H1 (cell line): ENCODE data around the gene OR51A4. TPM values are rescaled to one million over a fixed set of nuclear protein-coding genes. Genes with fewer than 3 reads are reported as not detected.

ENCODE experiments used
- polyA plus RNA-seq, 7 experiments: library from polyadenylated mRNA; depleted of rRNA in 3 of 7; stranded (reverse) in 5 of 7; unstranded in 2 of 7; fragments of >200 nt in 5 of 7; fragments of 200-250 nt in 2 of 7; gene quantifications; 1 replicate in 5 of 7; 2 replicates in 1 of 7; 4 replicates in 1 of 7; pipeline versions ENCODE4 v1.2.1 to v1.2.3, GENCODE V29; 2011 to 2013; ENCODE audit warnings: missing spikeins in 2 of 7, mixed read lengths in 2 of 7
- total RNA-seq: library from RNA; stranded (reverse); fragmentation: NEBNext Ultra II Directional; extraction: Animal tissue kit (Norgen Biotek cat#: 25700); gene quantifications from 2 replicates; pipeline ENCODE4 v1.2.1, GENCODE V29; 2021

Gene OR51A4
- total and polyA plus RNA-seq, 2 of the 8 experiments (the other 6 are each of a cell fraction or from before 2014, with no cell fraction given), result not detected

Other genes starting within 250 kb of the OR51A4 start
- not detected in 2 replicates for gene OR51E2, start 249.8 kb downstream of the OR51A4 start, total RNA-seq
- gene OR51E2, start 249.8 kb downstream of the OR51A4 start, polyA plus RNA-seq (2011; rRNA removed), result not detected in 2 replicates
- gene MMP26, start 242.8 kb downstream of the OR51A4 start, total RNA-seq, result not detected in 2 replicates
- 0.06 TPM in 1 of 2 replicates, not detected in the other for gene MMP26, start 242.8 kb downstream of the OR51A4 start, polyA plus RNA-seq (2011; rRNA removed)
- not detected in 2 replicates for gene OR51F1, start 177.7 kb downstream of the OR51A4 start, total RNA-seq
- not detected in 2 replicates for gene OR51F1, start 177.7 kb downstream of the OR51A4 start, polyA plus RNA-seq (2011; rRNA removed)
- not detected in 2 replicates for gene OR52R1, start 143.2 kb downstream of the OR51A4 start, total RNA-seq
- not detected in 2 replicates for gene OR52R1, start 143.2 kb downstream of the OR51A4 start, polyA plus RNA-seq (2011; rRNA removed)
- gene OR51F2, start 126.3 kb downstream of the OR51A4 start, total RNA-seq, result not detected in 2 replicates
- 0.09 and 0.15 TPM in 2 replicates for gene OR51F2, start 126.3 kb downstream of the OR51A4 start, polyA plus RNA-seq (2011; rRNA removed)
- gene OR51S1, start 98.4 kb downstream of the OR51A4 start, total RNA-seq, result not detected in 2 replicates
- gene OR51S1, start 98.4 kb downstream of the OR51A4 start, polyA plus RNA-seq (2011; rRNA removed), result not detected in 2 replicates
- gene OR51T1, start 65.7 kb downstream of the OR51A4 start, total RNA-seq, result not detected in 2 replicates
- gene OR51T1, start 65.7 kb downstream of the OR51A4 start, polyA plus RNA-seq (2011; rRNA removed), result not detected in 2 replicates
- not detected in 2 replicates for gene OR51A7, start 43.8 kb downstream of the OR51A4 start, total RNA-seq
- not detected in 2 replicates for gene OR51A7, start 43.8 kb downstream of the OR51A4 start, polyA plus RNA-seq (2011; rRNA removed)
- not detected in 2 replicates for gene OR51G2, start 28.3 kb downstream of the OR51A4 start, total RNA-seq
- gene OR51G2, start 28.3 kb downstream of the OR51A4 start, polyA plus RNA-seq (2011; rRNA removed), result not detected in 2 replicates
- gene OR51G1, start 23.3 kb downstream of the OR51A4 start, total RNA-seq, result not detected in 2 replicates
- not detected in 2 replicates for gene OR51G1, start 23.3 kb downstream of the OR51A4 start, polyA plus RNA-seq (2011; rRNA removed)
- gene OR51A2, start 8.1 kb upstream of the OR51A4 start, total RNA-seq, result not detected in 2 replicates
- gene OR51A2, start 8.1 kb upstream of the OR51A4 start, polyA plus RNA-seq (2011; rRNA removed), result not detected in 2 replicates
- not detected in 2 replicates for gene OR51L1, start 47.2 kb upstream of the OR51A4 start, total RNA-seq
- not detected in 2 replicates for gene OR51L1, start 47.2 kb upstream of the OR51A4 start, polyA plus RNA-seq (2011; rRNA removed)
- gene OR52J3, start 98.9 kb upstream of the OR51A4 start, total RNA-seq, result not detected in 2 replicates
- not detected in 2 replicates for gene OR52J3, start 98.9 kb upstream of the OR51A4 start, polyA plus RNA-seq (2011; rRNA removed)
- not detected in 2 replicates for gene OR52E2, start 112.0 kb upstream of the OR51A4 start, total RNA-seq
- not detected in 2 replicates for gene OR52E2, start 112.0 kb upstream of the OR51A4 start, polyA plus RNA-seq (2011; rRNA removed)
- not detected in 2 replicates for gene OR52E1, start 122.0 kb upstream of the OR51A4 start, total RNA-seq
- not detected in 2 replicates for gene OR52E1, start 122.0 kb upstream of the OR51A4 start, polyA plus RNA-seq (2011; rRNA removed)
- 0.11 TPM in 1 of 2 replicates, not detected in the other for gene OR52A5, start 190.8 kb upstream of the OR51A4 start, total RNA-seq
- gene OR52A5, start 190.8 kb upstream of the OR51A4 start, polyA plus RNA-seq (2011; rRNA removed), result 0.02 TPM in 2 replicates
- gene OR52A1, start 207.2 kb upstream of the OR51A4 start, total RNA-seq, result 11.6 and 12.2 TPM in 2 replicates
- gene OR52A1, start 207.2 kb upstream of the OR51A4 start, polyA plus RNA-seq (2011; rRNA removed), result 5.7 and 5.9 TPM in 2 replicates